NCI-H1930 (cell line): ENCODE data around the gene SORCS2.

ENCODE experiments used
- DNase-seq, 2 experiments: peaks; one replicate each; lab custom pipeline; 2025; lab: John Stamatoyannopoulos, UW

The SORCS2 gene

DNA sequence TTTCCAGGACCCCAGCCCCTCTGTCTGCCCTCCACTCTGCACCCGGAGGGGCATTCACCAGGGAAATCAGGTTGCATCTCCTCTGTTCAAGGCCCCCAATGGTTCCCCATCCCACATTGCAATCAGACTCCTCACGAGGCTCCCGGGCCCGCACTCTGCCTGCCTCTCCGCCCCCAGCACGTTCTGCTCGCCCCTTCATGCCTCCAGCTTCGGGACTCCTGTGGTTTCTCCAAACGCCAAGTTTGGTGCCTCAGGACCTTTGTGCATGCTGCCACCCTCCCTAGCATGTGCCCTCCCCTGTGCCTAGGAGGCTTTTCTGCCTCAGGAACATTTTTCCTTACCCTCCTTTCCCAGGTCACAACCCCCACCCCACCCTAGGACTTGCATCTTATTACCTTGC lies 426.0 kb downstream of the SORCS2 start:
- DNase-seq = no peak

GRCh38 chr4:7620086-7620813 lies 427.9 kb downstream of the SORCS2 start:
- DNase-seq = no peak

DNA sequence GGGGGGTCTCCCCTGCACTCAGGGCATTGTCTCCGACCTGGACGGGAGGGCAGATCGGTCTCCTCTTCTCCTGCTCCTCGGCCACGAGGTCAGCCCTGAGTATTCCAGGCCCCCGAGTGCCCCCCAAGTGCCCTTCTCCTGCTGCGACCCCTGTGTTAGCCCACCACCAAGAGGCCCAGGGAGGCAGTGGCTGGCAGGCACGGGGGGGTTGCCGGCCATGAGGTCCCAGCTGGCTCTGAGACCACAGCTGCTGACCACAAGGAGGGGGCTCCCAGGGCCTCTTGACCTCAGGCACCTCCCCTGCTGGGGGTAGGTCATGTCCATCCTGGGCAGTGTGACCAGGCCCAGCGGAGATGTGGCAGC lies 428.5 kb downstream of the SORCS2 start:
- DNase-seq = no peak

DNA sequence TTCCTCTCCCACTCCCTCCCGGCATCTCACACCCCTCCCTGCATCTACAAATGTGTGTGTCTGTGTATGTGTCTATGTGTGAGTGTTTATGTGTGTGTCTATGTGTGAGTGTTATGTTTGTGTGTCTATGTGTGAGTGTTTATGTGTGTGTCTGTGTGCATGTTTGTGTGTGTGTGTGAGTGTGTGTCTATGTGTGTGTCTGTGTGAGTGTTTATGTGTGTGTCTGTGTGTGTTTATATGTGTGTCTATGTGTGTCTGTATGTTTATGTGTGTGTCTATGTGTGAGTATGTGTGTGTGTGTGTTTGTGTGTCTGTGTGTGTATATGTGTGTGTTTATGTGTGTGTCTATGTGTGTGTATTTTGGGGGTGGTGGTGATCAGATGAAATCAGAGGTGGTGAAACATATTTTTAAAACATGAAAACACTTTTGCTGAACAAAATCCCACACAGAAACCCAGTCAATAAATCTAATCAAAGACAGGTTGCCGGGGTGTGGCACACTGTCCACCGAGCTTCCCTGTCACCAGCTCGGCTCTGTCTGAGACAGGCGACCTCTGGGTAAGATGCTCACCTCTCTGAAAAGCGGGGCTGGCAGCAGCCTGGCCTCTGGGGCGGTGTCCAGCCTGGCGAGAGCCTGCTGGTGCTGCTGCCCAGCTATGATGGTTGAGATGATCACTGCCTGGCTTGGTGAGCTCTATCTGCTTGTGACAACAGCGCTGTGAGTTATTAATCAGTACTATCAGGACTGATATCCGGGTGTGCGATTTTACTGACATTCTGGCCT lies 429.1 kb downstream of the SORCS2 start:
- no peak for DNase-seq

GRCh38 chr4:7622371-7622770 lies 430.0 kb downstream of the SORCS2 start:
- DNase-seq = no peak

DNA sequence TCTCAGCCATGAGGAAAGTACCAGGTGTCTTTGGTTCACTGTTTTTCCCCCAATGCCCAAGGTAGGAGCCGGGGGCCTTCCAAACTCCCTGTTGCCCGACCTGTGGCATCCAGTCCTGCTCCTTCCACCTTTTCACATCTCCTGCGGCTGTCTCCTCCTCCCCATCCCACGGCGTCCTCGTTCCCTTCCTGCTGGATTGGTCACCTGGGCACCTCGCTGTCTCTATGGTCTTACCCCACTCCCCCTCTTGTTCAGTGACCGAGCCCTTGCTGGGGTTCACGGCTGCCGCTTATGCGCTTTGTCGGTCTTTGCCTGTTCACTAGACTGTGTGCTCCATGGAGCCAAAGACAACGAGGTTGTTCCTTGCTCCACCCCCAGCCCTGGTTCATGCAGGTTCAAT lies 431.1 kb downstream of the SORCS2 start:
- no peak for DNase-seq

DNA sequence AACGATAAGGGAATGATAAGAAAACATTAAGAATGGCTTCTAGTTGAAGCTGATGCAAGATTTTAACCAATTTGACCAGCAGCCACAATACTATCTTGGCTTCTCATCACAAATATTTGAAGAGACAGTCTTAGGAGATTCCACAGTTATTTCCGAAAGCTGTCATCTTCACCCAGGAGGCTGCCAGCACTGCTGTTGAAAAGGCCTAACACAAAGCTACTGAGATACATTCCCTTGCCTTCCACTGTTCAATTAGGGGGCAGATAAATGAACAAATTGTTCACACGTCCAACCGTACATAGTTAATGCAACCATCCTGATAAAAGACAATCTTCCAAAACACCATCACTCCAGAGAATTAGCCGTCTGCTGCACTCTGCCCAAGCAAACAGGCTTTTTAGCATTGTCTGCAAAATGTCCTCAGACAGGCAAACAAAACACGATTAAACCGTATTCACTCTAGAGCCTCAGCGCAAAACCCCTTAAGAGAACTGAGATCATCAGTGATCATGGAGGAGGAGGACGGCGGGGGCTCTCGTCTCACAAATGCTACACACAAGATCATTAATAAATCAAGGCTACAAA lies 432.1 kb downstream of the SORCS2 start:
- DNase-seq = no peak

- DNase-seq = no peak
These were observed 432.7 kb downstream of the SORCS2 start for GRCh38 chr4:7625071-7625470.

- DNase-seq = no peak
These were observed 434.2 kb downstream of the SORCS2 start for GRCh38 chr4:7626531-7626930.

DNA sequence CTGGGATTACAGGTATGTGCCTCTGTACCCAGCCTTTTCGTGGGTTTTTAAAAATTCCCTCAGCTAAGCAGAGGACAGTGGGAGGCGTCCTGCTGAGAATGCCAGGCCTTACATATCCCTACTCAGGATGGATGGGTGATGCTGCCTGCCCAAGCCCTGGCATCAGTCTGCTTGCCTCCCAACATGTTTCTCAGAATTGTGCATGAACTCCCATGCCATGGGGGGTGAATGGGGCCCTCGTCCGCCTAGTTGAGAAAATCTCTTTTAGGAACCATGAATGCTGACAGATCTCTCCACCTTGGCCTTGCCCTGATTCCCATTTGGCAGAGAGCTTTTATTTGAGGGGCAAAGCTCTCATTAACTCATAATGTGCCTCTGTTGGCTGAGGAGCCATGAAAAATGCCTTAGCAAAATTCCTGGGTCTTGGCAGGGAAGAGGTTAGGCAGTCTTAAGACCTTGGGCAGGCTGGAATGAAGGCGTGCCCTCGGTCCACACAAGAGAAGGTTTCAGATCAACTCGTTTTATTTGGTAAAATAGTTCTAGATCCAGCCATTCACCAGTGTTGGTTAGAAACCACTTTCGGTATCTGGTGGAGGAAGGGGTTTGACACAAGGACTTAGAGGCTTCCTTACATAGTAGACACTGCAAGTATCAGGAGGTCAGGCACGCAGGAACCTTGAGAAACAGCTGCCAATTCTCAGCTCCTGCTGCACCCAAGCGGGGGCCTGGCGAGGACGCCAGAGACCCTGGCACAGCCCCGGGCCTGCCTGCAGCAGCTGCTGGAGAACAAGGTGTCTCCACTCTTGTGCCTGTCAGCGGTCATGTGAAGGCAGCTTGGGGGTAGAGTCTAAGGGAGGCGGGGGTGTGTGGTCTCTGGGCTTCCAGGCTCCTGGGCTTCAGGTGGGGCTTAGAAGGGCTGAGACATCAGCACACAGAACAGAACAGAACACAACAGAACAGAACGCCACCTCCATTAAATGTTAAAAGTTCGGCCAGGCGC lies 435.2 kb downstream of the SORCS2 start:
- DNase-seq = no peak

DNA sequence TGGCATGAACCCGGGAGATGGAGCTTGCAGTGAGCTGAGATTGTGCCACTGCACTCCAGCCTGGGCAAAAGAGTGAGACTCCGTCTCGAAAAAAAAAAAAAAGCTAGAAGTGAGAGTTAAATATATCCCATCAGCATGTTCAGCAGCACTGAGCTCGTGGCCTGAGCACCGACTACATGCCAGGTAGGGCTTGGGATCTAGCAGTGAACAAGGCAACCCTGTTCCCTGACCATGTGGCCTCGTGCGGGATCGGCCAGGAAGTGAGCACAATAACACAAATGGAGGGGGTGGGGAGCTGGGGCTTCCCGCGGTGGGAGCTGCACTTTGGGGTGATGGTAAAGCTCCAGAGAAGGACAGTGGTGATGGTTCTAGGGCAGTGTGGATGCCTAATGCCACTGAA lies 436.1 kb downstream of the SORCS2 start:
- DNase-seq = no peak

DNA sequence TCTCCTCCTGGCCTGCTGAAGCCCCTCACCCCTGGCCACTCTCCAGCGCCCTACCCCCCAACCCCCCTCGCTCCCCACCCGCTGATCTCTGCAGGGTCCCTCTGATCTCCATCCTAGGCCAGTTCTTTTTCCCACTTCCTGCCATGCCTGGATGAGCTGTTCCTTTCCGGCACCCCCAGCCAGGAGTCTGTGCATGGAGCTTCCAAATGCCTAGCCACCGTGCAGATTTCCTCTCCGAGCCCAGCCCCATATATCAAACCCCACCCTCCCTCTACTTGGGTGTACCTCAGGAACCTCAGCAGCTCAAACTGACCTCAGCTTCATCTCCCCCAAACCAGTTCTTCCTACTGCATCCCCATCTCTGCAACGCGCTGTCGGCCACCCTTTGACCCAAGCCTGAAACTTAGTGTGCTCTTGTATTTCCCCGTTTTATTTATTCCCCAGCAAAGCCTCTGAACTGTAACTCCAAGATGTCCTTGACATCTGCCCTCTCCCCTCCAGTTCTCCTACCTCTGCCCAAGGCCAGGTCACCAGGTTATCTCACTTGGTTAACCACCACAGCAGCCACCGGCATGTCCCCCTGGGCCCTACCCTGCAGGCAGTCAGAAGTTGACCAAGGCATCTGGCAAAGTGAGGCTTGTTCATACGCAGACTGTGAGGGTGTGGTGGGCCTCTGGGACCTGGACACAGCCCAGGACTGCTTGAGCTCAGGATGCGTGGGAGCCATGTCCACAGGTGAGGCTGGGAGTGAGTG lies 437.3 kb downstream of the SORCS2 start:
- DNase-seq = no peak

DNA sequence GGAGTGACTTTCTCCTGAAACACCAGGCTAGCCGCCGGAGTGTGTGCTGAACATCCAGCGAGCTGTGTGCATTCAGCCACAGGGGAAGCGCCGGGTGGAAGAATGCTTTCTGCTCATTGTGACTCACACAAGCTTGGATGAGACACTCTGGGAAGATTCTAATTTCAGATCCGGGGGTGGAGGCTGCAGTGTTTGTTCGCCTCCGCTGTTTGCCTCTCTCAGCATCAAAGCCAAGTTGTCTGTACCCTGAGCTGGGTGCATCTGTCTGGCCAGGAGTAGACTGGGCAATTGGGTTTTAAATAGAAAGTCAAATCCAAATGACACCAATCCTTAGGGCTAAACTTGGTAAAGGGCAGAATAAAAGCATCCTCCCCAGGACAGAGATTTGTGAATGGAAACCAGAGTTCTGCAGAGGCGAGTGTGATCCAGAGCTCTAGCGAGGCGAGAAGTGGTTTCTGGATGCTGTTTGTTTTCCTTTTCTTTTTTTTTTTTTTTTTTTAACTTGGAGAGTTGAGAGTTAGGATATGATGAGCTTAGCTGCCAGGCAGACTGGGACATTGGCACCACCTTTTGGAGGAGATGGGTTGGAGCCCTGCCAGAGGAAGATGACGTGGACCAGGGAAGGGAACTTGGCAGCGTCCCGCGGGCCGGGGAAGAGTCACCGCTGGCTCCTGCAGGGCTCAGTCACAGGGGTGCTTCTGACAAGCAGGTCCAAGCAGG lies 438.4 kb downstream of the SORCS2 start:
- no peak for DNase-seq

GRCh38 chr4:7631288-7632014 lies 439.1 kb downstream of the SORCS2 start:
- DNase-seq = no peak

DNA sequence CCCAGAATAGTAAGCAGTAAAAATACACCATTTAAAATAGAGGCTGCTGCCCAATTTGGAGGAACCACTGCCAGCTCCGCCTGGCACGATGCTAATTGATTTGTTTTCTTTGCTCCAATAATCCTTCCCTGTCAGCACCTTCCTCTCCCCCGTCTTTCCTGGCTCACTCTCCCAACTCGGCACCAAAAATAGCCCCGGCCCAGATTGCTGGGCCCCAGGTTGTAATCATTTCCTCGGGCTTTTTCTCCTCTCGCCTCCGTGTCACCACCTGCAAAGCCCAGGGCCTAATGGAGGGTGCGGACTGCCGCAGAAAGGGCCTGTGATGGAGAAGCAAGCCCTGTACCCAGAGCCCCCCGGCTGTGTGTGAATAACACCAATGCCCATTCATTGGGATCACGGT lies 440.0 kb downstream of the SORCS2 start:
- no peak for DNase-seq

GRCh38 chr4:7632971-7633370 lies 440.6 kb downstream of the SORCS2 start:
- DNase-seq = no peak

DNA sequence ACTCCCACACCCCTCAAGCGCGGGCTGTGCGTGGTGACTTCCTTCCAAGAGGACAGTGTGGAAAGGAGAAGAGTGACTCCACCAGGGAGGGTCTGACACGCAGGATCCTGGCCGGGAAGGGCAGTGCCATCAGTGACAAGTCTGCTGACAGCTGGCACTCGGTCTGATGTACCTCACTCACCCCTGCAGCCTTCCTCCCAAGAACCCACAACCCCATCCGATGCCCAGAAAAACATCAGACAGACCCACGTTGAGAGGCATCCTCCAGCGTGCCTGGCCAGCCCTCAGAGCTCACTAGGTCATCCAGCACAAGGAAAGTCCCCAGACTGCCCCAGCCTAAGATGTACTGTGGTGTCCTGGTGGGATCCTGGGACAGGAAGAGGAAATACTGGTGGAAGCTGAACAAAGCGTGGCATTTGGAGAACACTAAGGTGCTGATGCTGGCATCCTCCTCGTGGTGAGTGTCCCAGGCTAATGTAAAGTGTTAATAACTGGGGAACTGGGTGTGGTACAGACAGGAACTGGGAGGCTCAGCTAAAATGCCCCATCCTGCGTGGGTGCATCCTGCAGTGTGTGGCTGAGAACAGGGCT lies 442.4 kb downstream of the SORCS2 start:
- no peak for DNase-seq

- no peak for DNase-seq
These were observed 443.3 kb downstream of the SORCS2 start for GRCh38 chr4:7635445-7636239.

GRCh38 chr4:7636240-7636508 lies 443.8 kb downstream of the SORCS2 start:
- DNase-seq = no peak
